GDM1 (cell line): ENCODE data around the gene DPP6.

Source experiments
- DNase-seq: peaks from one replicate; lab custom pipeline; 2025; lab: John Stamatoyannopoulos, UW

DPP6 gene

DNA sequence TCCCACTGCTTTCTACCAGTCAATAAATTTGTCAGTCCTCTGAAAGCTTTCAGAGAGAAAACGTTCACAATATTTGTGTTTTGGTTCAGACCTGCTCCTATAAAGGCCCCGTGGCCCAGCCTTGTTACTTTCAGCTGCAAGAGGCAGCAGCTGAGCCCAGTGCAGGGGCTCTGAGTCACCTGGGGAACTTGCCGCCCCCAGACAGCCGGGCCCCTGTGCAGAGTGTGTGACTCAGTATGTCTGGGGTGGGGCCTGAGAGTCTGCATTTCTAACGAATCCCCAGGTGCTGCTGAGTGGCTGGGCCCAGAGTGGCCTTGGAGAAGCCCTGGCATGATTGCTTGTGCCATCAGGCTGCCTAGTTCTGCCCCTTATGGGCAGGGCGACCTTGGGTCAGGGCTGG lies 647.2 kb downstream of the DPP6 start:
- no peak for DNase-seq

DNA sequence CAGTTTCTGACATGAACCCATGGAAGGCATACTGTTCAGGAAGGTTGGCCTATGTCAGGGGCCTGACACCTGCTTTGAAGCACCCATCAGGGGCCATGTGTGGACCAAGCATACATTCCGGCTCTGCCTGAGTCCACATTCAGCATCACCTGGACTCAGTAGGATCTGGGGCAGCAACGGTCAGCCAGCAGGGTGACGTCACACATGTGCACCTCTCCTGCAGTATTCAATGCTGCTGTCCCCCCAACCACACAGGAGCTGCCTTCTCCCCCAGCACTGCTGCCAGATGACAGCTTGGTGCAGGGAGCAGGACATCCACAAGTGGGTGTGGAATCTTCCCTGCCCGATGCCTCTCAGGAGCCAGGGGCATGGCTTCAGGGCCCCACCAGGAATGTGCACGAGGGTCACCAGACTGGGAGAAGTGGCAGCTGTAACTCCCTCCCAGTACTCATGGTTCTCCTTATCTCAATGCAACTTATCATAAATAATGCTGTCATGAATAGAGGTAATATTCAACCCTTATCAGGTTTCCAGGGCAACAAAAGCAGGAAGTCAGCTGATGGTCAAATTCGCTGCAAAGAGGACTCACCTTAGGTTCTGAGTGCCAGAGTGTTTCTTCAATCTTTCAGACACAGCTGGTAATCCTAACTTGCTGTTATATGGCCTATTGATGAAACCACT lies 657.8 kb downstream of the DPP6 start:
- no peak for DNase-seq

DNA sequence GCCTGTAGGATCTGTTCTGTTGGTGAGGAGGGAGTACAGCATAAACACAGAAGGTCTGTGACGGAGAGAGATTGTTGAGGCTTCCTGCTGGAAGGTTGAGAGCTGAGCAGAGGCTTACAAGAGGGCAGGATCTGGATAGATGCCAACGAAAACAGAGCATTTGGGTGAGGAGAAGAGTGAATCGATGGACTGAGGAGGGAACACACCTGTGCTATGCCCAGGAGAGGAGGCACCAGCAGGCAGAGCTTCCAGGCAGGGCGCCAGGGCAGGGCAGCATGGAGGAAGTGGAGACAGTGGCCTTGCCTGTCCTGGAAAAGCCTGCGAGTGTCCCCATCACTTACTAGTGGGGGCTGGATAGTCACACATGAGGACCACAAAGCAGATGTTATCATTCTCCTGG lies 667.8 kb downstream of the DPP6 start:
- no peak for DNase-seq

DNA sequence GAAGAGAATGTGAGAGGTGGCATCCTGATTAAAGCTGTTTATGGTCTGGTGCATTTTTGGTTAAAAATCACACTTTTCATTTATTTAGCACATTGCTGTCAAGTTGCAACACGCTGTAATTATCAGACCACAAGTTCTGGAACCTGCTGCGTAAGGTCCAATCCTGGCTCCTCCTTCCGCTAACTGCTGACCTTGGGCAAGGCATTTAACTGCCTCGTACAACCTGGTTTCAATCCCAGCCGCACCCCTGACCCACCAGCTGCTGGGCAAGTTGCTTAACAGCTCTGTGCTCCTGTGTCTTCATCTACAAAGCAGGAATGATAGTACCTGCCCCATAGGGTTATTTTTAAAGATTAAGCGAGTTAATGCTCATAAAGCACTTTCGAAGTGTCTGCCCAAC lies 668.9 kb downstream of the DPP6 start:
- DNase-seq = no peak

DNA sequence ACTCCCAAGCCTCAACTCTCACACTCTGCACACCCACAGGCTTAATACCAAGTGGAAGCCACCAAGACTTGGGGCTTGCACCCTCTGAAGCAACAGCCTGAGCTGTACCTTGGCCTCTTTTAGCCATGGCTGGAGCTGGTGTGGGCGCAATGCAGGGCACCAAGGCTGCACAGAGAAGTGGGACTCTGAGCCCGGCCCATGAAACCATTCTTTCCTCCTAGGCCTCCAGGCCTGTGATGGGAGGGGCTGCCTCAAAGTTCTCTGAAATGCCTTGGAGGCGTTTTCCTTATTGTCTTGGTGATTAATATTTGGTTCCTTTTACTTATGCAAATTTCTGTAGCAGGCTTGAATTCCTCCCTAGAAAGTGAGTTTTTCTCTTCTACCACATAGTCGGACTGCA lies 674.2 kb downstream of the DPP6 start:
- no peak for DNase-seq

DNA sequence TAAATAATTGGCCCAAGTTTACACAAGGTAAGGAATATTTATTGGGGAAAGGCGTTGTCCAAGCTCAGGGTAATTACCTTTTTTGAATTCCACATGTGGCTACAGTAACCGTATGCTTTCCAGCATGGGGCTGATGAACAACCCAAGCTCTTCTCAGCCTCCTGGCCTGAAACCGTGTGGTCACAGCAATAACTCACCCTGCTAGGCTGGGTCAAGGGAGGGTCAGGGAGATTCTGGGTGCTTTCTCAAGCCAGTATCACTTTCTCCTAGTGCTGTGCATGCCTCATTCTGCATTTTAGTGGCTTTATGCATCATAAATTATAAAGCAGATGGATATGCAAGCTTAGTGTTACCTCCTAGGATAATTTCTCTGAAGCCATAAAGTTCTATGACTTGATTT lies 676.9 kb downstream of the DPP6 start:
- DNase-seq = no peak

DNA sequence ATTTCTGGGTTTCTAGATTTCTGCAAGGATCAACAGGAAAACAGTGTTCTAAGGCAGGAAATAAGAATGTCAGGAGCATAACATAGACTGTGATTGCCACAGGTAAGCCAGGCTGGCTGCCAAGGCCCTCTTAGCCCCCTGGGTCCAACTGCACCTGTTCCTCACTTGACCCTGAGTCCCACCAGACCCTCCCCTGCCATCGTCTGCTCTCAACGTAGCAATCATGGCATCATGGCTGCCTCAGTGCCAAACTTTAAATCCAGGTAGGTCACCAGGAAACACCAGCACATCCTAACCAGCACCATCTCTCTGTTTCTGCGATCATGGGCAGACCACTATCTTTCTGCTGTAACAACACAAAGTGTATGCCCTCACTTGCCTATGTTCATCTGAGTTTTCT lies 683.6 kb downstream of the DPP6 start:
- DNase-seq = no peak

DNA sequence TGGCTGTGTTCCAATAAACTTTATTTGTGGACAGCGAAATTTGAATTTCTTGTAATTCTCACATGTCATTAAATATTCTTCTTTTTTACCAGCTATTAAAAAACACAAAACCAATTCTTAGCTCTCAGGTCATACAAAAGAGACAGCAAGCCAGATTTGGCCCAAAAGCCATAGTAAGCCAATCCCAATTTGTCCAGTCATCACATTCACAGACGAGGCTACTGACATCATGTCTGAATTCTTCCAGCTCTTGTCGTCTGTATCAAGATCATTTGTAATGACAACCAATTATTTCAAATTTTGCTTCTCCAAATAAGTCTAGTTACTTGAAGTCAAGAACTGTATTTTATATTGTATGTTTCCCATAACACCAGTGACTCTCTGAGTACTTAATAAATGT lies 684.2 kb downstream of the DPP6 start:
- no peak for DNase-seq

DNA sequence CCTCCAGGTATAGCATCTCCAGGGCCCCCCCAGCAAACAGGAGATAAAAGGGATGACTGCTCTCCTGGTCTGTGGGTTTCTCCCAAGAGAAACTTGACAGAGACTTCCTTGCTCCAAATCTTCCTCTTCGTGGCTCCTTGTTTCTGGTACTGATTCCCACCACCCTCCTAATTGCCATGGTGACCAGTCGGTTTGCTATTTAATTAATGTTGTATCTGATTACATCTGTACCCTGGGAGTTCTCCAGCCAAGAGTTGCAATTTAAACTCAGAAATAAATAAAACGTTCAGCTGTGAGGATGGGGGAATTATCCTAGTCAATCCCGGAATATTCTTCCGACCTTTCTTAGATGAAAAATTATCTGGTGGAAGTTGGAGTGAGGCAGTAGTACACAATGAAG lies 686.0 kb downstream of the DPP6 start:
- DNase-seq = no peak

DNA sequence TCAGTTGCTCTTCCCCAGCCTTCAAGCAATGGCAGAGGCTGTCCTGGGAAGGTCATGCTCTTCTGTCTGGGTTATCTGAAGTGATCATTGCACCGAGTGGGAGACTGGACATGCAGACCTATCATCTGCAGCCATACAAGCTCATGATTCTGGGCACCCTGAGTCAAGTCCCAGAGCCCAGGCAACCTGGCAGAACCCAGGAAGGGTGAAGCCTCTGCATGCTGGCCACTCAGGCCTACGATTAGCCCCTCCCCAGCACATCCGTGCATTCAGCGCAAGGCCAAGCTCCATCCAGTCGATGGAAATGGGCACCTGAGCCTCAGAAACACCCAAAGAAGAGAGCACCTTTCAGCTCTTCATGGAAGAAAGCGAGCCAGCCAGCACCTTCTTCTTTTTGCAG lies 688.9 kb downstream of the DPP6 start:
- no peak for DNase-seq

DNA sequence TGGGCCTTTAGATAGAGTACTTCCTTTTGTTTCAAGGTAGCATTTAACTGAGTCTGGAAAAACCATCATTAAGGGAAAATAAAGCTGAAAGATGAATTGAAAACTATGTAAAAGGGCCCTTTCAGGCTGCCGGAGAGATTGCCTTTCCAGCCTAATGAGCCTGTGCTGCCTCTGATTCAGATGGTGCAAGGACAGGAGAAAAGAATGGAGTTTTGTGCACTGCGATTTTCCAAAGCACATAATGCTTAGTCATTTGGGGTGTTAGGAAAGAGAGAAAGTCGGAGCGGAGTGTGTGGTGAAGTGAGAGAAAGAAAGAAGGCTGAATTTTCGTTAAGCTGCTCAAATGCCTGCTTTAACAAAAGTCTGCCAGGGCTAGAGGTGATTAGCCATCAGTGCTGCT lies 691.0 kb downstream of the DPP6 start:
- DNase-seq = no peak

DNA sequence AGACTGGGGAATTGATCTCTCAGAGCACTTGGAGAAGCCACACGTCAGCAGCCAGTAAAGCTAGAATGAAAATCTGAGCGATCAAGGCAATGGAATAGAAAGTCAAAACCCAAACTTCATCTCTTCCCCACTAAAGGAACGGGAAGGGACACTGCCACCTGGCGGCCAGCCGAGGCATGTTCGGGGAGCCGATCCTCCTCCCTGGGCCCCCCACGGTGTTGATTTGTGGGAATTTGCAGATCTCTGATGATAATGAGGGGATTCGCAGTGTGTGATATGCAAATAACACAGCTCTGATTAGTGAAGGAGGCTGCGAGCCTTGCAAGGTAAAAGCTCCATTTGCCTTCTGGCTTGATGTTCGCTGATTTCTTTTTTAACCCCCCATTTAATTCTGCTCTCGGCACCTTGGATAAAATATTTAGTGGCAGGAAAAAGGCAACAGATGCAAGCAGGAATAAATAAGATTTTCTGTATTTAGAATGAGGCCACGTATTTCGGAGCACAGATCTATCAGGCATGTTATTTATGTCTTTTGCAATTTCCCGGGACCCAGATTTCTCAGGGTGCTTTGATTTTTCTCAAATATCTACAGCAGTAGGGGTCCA lies 692.2 kb downstream of the DPP6 start:
- no peak for DNase-seq

DNA sequence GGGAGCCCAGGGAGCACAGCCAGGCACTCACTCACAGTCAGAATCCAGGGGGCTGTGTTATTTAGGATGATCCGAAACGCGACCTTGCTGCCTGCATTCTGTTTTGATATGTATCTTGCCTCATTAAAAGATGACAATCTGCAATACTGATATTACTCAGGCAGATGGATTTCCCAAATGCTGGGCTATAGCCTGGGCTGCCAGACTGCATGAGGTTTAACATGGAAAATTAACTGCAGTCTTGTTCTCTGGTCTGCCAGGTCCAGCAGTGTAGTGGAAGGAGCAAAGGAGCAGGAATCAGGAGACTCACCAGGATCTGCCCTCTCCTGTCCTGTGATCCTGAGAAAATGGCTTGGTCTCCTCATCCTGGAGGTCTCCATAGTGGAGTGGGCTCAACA lies 692.7 kb downstream of the DPP6 start:
- no peak for DNase-seq

DNA sequence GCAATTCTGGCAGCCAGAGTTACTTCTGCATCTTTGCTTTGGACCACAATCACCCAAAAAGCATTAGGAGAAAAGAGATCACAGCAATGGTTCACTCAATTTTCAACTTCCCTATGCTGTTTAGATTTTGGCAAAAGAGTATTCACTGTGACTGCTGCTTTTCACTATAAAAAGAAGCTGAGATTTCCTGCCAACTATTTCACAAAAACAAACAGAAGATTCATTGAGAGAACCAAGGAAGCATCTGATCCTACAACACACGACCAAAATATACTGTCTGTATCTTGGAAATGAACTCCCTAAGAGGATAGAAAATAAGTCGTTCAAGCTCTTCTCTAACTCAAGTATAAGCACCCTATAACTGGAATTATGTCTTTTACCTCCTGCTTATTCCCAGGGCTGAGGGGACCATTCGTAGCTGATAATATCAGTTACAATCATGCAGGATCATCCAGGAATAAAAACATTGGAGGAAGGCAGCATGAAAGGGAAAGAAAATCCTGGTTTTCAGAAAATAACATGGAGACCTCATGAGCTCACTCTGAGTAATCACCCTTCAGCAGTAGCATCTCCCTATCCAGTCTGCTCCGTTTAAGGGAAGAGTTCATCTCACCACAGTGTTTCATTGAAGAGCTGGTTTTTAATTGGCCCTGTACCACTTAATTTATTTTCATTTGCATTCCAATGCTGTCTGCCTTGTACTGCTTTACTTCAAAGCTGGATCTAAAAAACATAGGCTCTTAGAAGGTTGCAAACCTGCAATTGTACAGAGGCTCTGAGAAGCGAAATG lies 694.6 kb downstream of the DPP6 start:
- DNase-seq = no peak

DNA sequence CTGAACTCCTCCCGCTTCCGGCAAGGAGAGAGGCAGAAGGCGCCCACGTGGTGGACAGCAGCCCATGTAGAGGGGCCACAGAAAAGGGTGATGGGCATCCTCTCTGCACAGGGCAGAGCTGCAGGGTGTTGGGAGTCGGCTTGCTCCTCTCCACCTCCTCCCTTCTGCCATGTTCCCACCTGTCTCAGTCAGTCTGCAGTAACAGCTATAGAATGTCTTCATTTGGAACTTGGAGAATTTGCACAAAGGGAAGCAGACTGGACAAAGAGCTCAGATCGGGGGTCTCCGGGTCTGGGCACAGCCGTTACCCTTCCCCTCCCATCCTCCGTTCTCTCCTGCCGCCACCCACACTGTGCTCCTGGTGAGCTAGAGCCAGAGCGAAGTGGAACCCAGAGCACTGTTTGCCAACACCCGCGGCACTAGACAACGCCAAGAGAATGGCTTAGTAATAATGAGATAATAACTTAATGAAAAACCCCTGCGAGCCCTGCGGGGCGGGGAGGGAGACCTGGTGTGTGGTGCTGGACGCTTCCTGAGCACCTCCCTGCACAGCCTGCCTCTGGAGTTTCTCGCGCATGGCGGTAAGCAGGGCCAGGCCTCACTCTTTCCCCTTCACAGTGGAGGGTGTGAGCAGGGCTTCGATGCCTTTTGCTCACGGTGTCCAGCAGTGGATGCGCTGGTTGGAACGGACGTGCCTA lies 696.0 kb downstream of the DPP6 start:
- DNase-seq = no peak

DNA sequence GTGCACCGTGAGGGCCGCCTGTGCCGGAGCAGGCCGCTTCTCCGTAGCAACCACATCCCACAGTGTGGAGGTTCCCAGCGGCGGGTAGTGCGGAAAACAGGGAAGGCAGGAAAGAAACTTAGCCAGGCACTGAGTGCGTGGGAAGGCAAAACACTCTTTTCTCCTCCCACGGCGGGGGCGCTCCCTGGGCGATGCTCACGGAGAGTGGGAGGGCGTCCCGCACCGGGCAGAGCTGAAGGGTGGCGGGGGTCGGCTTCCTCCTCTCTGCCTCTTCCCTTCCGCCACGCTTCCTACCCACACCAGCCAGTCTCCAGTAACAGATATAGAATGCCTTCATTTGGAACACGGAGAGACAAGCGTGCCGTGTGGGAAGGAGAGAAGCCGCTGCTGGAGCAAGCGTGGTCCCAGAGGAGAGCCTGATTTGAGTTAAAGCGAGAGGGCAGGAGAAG lies 698.2 kb downstream of the DPP6 start:
- DNase-seq = no peak

DNA sequence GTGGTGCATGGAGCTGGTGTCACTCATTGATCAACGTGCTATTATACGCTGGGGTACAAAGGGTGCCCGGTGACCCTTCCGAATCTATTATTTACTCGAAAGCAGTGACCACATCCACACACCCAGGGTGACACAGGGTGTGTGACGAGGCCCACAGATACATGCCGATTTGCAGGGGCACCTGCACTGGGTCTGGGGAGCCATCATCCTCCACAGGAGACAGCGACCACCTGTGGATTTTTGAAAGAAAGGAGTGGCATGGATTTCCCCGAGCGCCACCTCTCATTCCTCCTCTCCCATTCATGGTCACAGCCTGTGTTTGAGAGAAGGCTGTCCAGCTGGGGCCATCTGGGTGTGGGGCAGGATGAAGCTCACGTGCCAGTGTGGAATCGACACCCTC lies 701.0 kb downstream of the DPP6 start:
- DNase-seq = no peak

DNA sequence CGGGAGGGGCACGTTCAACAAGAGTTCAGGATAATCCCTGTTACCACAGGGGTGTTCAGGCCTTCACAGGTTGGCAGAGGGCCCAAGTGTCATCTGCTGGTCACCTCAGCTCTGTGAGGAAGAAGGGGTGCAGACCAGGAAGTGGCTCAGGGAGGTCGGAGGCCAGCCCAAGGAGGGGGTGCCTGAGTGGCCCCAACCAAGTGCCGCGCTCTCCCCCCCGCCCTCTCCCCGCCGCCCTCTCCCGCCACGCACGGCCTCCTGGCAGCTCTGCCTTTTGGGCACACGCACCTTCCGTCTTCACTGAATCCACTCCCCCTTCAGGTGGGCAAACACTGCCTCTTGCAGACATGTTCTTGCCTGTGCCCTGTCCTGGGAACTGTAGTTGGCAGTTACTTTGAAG lies 705.6 kb downstream of the DPP6 start:
- DNase-seq = no peak

DNA sequence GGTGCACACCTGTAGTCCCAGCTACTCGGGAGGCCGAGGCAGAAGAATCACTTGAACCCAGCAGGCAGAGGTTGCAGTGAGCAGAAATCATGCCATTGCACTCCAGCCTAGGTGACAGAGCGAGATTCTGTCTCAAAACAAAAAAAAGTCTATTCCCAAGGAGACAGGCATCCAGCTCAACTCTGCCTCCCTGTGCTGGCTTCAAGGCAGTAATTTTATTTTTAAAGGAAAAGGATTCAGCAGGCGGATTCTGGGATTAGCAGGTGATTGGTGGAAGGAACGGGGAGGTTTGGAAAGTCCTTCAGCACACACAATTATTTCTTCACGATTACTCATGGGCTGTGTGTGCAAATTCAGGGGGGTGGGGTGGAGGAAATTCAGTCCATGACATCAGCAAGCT lies 707.8 kb downstream of the DPP6 start:
- no peak for DNase-seq

DNA sequence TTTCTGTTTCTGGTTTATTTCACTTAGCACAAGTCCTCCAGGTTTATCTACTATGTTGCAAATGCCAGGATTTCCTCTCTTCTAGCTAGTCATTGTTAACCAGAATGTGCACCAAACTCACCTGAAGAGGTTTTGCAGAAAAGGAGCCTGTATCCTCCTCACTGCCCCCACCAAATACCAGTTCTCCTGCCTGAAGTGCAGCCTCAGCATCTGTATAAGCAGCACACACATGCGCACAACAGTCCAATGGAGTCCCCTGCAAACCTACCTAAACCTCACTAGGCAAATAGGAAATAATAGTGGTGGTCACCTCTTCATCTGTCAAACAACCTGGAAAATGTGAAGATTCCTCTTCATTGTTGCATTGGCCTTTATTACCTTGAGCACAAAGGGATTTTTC lies 712.9 kb downstream of the DPP6 start:
- DNase-seq = no peak

DNA sequence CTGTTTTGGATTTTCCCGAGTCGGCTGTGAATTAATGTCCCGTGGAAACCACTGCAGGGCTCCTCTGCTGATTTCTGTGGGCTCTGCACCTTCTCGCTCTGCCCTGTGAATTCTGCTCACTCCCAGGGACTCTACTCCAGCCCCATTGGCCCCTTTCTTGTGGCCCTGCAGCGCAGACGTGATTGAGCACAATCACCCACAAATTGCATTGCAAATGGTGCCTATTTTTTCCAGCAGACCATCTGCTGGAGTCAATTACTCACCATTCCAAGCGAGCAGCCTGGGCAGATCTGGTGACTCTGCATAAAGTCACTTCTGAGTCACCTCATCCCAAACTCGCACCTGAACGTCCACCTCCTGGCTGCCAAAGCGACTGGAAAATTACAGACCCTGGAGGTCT lies 714.9 kb downstream of the DPP6 start:
- no peak for DNase-seq

DNA sequence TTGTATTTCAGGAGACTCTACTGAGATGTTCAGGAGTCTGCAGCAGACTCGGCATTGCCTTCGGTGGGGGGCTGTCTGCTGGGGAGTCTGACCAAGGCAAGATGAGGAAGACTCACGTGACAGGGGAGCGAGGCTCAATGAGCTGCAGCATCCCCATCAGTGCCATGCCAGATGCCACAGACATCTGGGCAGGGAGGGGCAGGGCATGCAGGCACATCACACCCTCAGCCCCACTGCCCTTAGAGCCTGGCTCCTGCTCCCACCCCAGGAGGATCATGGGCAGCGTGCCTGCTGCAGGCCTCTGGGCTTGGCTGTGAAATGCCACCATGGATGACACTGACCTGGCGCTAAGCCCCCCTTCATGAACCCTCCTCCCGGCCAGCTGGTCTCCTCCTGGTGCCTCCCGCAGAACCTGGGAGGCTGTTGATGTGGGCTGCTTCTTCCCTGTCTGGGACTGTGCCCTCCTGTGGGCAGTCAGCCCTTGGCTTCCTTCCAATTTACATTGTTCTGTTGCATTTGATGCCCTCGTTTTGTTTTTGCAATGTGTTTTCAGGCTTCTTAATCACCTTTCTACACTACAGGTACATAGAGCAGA lies 715.7 kb downstream of the DPP6 start:
- no peak for DNase-seq
